ENCODE results near the gene SRY. TPM values are rescaled to one million over a fixed set of nuclear protein-coding genes. Genes with fewer than 3 reads are reported as not detected.

The SRY gene
- polyA plus RNA-seq, 1 of the 3 experiments (the other 2 are of a cell fraction): not detected

DNA sequence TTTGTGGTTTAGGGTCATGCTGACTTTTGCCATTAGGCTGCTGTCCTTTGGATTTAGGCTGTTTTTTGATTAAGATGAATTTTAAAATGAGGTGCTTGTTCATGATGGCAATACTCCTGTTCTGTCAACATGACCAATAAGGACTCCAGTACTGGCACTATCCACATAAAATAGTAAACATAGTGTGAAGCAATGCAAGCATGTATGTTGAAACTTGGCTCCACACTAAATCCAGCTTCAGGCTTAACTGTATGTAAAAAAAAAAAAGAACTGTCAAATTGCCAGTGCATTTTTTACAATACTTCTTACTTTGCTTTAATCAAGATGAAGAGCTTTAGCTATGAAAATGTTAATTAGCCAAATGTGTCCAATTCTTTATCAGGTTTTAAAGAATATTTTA lies 47.7 kb upstream of the SRY start:
- Histone ChIP-seq H3K4me3 (ENCODE audit: low read depth in 2 of 2, low read length in 1 of 2) (no peak overlapping the region), H2AFZ (ENCODE audit: low read depth) (no peak overlapping the region), H3K36me3 (replicated peaks in 1 of 2; ENCODE audit: control insufficient read depth in 1 of 2, insufficient read depth in 2 of 2, low read length in 1 of 2) (no peaks in the 10 kb centered on the region), H3K9me2 (no peaks in the 10 kb centered on the region), H3K4me2 (no peak overlapping the region), H3K4me1 (ENCODE audit: control insufficient read depth in 1 of 2, insufficient read depth in 2 of 2, low read depth in 1 of 2, low read length in 1 of 2) (no peaks in the 10 kb centered on the region), H3K79me2 (ENCODE audit: insufficient read depth) (no peaks in the 10 kb centered on the region), H3F3A (replicated peaks; ENCODE audit: insufficient read depth) (no peaks in the 10 kb centered on the region), H3K9ac (no peak overlapping the region), H3K27ac (ENCODE audit: low read depth in 2 of 2, low read length in 1 of 2) (no peak overlapping the region), H3K27me3 (ENCODE audit: insufficient read depth) (no peaks in the 10 kb centered on the region), H4K20me1 (ENCODE audit: insufficient read depth) (no peaks in the 10 kb centered on the region), H3K9me3 (no peaks in the 10 kb centered on the region)
- ChIA-PET CTCF (no interaction called here), POLR2A (no interaction called here)
- TF ChIP-seq IRF3 (IDR thresholded peaks at IDR 0.05; ENCODE audit: low read depth, low read length) (no peak), MEF2A (IDR thresholded peaks at IDR 0.05; ENCODE audit: borderline replicate concordance, low read depth) (no peak), POLR2AphosphoS5 (IDR thresholded peaks at IDR 0.05; ENCODE audit: low read depth, low read length) (no peak), TAF1 (IDR thresholded peaks at IDR 0.05; ENCODE audit: borderline replicate concordance, low read depth, low read length) (no peak), GABPA (IDR thresholded peaks at IDR 0.05; ENCODE audit: low read depth) (no peak), USF1 (IDR thresholded peaks at IDR 0.05; ENCODE audit: borderline replicate concordance, low read depth) (no peak), RAD21 (IDR thresholded peaks at IDR 0.05; ENCODE audit: low read length) (no peak), RFX5 (IDR thresholded peaks at IDR 0.05; ENCODE audit: low read length) (no peak), EZH2phosphoT487 (IDR thresholded peaks at IDR 0.05; ENCODE audit: borderline replicate concordance, low read depth) (no peak), FOSL2 (IDR thresholded peaks at IDR 0.05; ENCODE audit: borderline replicate concordance, low read depth) (no peak), ELF1 (IDR thresholded peaks at IDR 0.05) (no peak)
- TF ChIP-seq, protein P1, sequence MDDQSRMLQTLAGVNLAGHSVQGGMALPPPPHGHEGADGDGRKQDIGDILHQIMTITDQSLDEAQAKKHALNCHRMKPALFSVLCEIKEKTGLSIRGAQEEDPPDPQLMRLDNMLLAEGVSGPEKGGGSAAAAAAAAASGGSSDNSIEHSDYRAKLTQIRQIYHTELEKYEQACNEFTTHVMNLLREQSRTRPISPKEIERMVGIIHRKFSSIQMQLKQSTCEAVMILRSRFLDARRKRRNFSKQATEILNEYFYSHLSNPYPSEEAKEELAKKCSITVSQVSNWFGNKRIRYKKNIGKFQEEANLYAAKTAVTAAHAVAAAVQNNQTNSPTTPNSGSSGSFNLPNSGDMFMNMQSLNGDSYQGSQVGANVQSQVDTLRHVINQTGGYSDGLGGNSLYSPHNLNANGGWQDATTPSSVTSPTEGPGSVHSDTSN (IDR thresholded peaks at IDR 0.05): no peak
- TF ChIP-seq, protein P2, sequence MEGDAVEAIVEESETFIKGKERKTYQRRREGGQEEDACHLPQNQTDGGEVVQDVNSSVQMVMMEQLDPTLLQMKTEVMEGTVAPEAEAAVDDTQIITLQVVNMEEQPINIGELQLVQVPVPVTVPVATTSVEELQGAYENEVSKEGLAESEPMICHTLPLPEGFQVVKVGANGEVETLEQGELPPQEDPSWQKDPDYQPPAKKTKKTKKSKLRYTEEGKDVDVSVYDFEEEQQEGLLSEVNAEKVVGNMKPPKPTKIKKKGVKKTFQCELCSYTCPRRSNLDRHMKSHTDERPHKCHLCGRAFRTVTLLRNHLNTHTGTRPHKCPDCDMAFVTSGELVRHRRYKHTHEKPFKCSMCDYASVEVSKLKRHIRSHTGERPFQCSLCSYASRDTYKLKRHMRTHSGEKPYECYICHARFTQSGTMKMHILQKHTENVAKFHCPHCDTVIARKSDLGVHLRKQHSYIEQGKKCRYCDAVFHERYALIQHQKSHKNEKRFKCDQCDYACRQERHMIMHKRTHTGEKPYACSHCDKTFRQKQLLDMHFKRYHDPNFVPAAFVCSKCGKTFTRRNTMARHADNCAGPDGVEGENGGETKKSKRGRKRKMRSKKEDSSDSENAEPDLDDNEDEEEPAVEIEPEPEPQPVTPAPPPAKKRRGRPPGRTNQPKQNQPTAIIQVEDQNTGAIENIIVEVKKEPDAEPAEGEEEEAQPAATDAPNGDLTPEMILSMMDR (IDR thresholded peaks at IDR 0.05): no peak
- TF ChIP-seq, protein P3, sequence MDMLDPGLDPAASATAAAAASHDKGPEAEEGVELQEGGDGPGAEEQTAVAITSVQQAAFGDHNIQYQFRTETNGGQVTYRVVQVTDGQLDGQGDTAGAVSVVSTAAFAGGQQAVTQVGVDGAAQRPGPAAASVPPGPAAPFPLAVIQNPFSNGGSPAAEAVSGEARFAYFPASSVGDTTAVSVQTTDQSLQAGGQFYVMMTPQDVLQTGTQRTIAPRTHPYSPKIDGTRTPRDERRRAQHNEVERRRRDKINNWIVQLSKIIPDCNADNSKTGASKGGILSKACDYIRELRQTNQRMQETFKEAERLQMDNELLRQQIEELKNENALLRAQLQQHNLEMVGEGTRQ (IDR thresholded peaks at IDR 0.05; ENCODE audit: borderline replicate concordance, low read depth, low read length): no peak
- DNase-seq: no peak
